ENCODE data around the gene IL1R1.
"Not testable (repeated sequence)": the region's sequence is repeated elsewhere in the genome, so short reads cannot be mapped to it uniquely, and the experiment has no call there.

IL1R1 gene

GRCh38 chr2:102111823-102112222 is 30.7 kb upstream of the IL1R1 start:
- DNase-seq = no peak

DNA sequence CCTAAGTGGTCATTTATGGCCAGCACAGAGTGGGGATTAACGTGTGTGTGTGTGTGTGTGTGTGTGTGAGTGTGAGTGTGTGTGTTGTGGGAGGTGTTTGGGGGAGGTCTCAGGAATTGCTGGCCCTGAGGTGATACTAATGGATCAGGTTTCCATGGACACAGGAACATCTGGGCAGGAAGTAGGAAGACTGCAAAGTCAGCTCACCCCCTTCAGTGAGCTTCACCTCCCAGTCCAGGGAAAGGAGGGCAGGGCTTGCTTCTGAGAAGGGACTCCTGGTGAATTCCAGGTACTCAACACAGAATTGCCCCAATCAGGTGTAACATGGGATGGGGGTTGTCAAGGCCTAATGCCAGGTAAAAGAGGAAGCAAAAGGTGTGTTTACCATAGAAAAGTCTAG is 30.3 kb upstream of the IL1R1 start:
- DNase-seq = no peak

DNA sequence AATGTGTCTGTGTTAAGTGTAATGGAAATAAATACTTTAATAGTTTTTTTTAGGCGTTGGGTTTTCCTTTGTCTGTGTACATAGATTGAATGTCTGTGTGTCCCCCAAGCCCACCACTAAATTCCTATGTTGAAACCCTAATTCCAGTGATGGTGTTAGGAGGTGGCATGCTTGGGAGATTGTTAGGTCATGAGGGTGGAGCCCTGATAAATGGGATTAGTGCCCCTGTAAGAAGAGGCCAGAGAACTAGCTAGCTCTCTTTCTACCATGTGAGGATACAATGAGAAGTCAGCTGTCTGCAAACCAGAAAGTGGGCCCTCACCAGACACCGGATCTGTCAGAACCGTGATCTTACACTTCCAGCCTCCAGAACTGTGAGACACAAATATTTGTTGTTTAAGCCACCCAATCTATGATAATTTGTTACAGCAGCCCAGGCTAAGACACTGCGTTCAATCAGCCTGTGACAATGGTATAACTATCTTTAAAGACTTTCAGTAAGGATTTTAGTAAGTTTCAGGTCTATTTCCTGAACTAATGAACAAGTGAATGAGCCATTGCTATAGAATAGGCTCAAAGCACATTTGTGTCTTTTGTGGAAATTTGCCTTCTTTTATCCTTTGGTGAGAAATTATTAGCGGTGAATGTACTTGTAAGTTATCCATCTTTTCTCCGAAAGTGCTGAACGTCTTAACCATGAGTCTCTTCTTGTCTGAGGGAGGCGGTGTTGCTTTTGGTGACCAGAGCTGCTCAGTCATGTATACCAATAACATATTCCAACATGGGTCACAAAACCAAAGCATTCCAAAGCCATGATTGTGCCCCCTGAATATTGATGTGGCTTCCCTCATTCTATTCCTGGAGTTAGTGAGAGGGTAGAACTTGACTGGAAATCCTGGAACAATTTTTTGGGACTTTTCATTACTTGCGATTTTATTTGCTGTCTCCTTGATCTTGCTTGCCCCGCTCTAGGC is 29.6 kb upstream of the IL1R1 start:
- DNase-seq = no peak

- DNase-seq = no peak
Measured at GRCh38 chr2:102114290-102114721, 28.2 kb upstream of the IL1R1 start.

GRCh38 chr2:102114851-102115497 is 27.6 kb upstream of the IL1R1 start:
- no peak for DNase-seq

DNA sequence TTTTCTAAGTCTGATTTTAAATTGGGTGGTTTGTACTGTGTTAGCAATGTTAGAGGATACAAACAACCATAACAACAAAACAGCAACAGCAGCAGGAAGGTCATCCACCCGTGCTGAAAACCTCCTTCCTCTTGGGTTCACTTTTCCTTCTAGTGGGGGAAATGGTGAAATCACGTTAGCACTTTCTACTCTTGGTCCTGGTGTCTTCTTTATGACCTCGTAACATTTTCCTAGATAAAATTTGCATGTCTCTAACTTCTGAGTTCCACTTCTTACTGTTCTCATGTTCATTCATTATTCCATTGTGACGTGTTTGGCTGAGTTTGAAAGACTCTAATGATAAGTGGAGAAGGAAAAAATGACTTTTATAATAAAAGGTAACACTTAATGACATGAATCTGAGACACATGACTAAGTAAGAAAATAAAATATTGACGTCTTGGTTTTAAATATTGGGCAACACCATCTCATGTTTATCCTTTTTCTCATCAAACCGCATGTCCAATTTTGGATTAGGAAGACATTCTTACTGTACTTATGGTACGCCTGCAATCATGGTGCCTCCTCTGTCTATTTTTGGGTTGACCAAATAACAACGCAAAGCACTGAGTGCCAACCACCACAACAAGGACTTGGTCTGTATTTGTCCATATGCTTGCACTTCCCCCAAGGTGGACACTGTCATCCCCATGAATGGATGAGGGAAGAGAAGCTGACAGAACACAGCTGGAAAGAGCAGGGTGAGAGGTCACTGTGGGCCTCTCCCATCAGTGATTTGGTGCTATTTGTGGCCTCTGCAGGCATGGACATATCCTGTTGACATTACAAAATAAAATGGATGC is 25.7 kb upstream of the IL1R1 start:
- no peak for DNase-seq

DNA sequence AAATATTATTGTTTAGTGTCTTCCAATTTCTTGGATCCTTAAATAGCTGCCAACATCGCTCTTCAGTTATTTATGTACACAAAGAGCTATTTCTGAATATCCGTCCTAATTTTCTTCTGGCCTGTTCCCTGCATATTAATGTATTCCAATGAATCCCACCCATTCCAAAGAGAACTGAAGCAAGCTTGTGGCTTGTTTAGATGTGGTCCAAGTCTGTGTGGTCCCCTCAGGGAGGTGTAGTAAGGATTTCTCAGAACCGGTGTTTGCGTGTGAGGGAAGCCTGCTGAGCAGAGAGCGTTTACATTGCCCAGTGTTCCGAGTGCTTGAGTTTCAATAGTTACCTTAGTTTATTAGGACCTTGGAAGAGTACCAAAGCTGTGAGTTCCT is 25.1 kb upstream of the IL1R1 start:
- DNase-seq = no peak

DNA sequence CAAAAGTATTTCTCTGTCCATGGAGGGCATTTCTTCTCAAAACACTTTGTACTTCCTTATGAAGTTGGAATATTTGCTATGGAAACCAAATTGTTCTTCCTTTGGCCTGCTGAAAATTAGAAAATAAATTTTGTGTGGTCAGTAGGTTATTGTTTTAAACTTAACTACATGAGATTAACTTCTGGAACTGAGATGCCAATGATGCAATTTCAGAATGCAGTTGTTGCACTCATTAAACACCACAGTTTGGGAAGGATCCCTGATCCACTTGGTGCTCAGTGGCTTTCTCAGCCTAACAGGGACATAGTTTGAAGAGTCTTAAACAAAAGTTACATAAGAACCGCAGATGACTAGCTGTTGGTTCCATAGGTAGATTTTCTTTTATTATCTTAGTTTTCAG is 23.3 kb upstream of the IL1R1 start:
- no peak for DNase-seq

DNA sequence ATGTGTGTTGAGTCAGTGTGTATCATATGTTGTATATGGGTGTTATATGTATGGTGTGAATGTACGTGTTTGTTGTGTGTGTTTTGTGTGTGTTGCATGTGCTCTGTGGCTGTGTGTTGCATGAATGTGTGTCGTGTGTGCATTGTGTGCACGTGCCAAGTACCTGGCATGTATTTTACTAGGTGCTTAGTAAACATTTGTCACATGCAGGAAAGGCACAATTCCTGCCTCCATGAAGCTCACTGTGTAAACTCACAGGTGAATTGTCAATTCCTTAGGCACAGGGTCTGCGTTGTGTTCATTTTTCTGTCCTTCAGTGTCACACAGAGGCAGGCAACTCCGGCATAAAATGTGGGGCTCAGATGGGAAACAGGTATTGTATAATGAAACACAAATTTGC is 22.3 kb upstream of the IL1R1 start:
- no peak for DNase-seq

- DNase-seq = no peak
Measured at GRCh38 chr2:102120701-102121159, 21.8 kb upstream of the IL1R1 start.

DNA sequence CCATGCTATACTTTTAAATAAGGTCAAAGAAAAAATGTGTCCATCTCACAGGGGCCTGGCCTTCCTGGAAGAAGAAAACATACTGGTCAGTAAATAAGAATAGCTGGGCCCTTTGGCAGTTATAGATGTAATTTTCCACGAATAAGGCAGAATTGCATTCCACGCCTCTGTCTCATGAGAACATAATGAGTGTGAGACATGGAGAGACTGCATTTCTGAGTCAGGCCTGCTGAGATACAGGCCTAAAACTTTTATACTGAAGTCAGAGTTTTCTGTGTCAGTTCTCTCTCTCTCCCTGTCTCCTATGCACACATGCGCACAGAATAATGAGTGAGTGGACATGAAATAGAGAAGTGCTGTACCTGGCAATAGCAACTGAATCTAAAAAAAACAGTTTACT is 20.4 kb upstream of the IL1R1 start:
- DNase-seq = no peak

DNA sequence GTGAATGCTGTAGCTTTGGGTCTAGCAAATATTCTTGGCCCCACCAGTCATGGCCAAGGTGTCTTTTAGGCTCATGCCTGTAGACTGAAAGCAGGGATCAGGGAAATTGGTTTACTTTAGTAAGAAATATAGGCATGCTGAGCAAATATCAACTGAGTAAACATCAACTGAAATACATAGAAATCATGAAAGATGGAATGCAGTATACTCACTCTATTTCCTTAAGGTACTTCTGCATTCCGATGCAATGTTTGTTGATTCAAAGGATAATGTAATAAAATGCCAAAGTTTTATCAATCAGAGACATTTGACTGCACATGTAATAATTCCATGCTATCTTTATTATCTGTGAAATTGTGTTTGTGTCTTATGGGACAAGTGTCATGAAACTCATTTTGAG is 19.6 kb upstream of the IL1R1 start:
- no peak for DNase-seq

- not testable (repeated sequence) for DNase-seq
Measured at GRCh38 chr2:102124421-102124820, 18.1 kb upstream of the IL1R1 start.

DNA sequence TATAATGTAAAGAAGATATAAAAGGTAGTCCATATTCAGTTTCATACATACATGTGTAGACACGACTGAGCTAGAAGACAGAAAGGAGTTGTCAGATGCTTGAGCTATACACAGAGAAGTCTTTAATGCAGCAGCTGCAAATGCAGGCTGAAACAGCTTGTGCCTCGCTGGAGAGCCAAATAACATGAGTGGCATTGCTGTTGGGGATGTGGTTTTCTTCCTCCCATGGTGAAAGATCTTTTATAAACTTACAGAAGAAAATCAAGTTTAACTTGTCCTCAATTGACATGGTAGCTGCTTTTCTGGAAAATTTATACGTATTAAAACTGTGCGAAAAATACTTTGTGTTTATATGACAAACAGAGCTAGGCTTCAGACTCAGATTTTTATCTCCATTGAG is 16.4 kb upstream of the IL1R1 start:
- no peak for DNase-seq

GRCh38 chr2:102126660-102127059 is 15.9 kb upstream of the IL1R1 start:
- no peak for DNase-seq

- no peak for DNase-seq
Measured at GRCh38 chr2:102129082-102129481, 13.5 kb upstream of the IL1R1 start.

- DNase-seq = no peak
Measured at GRCh38 chr2:102129951-102130646, 12.4 kb upstream of the IL1R1 start.

DNA sequence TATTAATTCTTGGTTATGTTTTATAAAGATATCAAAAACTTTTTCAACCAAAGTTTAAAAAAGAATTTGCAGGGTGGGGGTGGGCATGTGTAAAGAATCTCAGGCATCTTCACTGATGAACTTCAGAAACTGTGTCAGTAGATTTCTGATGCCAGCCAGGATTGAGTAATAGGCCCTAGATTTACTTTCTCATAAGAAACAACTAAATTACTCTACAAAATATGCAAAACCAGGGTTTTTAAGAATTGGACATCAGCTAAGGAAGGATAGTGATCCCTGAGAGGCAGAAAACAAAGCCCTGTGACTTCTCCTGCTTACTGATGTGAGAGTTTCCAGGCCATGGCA is 11.9 kb upstream of the IL1R1 start:
- no peak for DNase-seq

GRCh38 chr2:102131564-102131963 is 11.0 kb upstream of the IL1R1 start:
- no peak for DNase-seq

DNA sequence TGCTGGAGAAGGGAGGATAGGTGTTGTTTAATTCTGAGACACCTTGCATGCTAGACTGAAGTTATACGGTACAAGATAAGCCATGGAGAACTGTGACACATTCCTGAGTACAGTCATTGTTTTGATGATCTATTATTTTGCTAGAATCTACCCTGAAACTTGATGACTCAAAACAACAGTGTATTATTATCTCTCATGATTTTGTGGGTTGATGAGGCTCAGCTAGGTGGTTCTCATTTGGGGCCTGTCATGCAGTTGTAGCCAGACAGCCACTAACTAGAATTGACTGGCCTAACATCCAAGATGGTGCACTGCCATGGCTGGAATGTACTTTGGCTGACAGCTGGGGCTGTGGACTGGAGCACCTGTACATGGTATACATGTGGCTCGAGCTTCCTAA is 5.4 kb upstream of the IL1R1 start:
- DNase-seq = no peak

DNA sequence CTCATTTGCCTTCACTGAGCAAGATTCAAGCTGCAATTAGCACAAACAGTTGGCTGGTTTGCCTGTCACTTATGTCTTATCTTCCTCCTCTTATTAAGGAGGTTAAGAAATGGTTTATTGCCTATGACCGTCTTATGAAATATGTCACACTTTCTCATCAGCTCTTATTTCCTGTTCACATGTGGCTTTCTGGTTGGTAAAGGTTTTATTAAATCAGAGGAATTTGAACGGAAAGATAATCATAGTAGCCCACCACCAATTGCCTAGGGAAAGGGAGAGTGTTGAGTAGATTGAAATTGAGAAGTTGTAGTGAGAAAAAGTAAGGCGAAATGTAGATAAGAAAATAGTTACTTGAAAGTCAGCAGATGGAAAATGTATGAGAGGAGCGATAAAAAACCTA is 4.2 kb upstream of the IL1R1 start:
- DNase-seq = no peak

DNA sequence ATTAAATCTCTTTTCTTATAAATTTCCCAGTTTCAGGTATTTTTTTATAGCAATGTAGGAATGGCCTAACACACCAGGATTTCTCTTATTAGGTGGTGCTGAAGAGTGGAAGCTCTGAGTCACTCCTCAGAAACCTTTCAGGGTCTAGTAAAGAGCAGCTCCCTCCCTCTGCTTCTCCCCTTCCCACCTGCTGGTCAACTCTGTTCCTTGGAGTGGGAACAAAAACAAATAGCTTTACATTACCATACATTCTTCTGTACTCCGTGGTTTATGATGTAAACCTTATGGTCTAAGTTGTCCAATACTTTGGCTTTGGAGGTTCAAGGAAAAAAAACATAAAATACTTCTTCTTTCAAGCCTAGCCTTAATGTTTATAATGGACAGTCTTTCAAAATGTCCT is 2.7 kb upstream of the IL1R1 start:
- DNase-seq = no peak

DNA sequence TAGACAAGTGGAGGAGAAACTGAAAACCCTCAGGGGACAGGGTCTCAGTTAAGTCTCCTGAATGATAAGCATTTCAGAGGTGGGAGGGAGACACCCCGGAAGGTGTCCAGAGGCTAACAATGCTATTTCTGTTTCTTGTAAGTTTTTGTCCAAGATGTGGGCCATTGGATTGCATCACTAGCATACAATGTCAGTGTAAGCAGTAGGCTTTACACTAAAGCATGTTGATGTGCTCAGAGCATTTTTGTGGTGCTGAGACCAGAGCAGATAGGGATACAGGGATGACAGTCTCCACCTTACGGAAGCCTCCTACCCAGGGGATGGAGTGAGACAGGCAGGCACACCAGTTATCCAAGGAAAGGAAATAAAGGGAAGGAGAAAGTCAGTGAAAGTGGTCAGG is 2.2 kb upstream of the IL1R1 start:
- DNase-seq = no peak
